GM18870 (cell line): ENCODE measurements around the gene TMEM208.

Source experiments
- ATAC-seq: cut with Tn5 transposase; IDR thresholded peaks from one replicate; pipeline ENCODE4 v1.9.1; 2021; ENCODE audit warnings: moderate library complexity; ENCODE audit not compliant: unreplicated experiment

The TMEM208 gene

DNA sequence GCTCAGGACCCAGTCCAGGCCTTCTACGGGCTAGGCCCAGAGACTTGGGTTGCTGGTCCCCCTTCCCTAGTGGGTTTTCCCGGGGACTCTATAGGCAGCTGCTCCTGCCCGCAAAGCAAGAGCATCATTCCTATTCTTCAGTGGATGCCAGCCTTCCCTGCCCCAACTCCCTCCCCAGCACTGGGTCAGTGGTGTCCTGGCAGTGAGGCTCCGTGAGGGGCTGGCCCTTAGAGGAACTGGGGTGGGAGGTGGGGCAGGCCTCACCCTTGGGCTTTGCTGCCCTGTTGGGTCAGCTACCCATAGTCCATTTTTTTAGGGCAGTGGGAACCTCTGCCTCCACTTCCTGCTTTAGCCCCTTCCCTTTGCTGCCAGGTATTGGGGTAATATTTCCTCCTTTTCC, 44.5 kb downstream of the TMEM208 start:
- ATAC-seq = no peak

DNA sequence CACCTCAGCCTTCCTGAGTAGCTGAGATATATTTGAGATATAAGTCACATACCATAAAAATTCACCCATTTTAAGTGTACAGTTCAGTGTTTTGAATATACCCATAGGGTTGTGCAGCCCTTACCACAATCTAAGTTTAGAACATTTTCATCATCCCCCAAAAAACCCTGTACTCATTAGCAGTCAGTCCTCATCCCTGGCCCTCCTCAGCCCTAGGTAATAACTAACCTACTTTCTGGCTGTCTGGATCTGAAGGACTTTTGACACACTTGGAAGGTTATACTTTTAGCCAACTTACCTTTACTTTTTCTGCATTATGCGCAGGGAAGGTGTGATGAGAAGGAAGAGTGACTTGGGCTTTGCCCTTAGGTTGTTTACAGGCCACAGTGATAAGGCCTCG, 48.4 kb downstream of the TMEM208 start:
- ATAC-seq = no peak

DNA sequence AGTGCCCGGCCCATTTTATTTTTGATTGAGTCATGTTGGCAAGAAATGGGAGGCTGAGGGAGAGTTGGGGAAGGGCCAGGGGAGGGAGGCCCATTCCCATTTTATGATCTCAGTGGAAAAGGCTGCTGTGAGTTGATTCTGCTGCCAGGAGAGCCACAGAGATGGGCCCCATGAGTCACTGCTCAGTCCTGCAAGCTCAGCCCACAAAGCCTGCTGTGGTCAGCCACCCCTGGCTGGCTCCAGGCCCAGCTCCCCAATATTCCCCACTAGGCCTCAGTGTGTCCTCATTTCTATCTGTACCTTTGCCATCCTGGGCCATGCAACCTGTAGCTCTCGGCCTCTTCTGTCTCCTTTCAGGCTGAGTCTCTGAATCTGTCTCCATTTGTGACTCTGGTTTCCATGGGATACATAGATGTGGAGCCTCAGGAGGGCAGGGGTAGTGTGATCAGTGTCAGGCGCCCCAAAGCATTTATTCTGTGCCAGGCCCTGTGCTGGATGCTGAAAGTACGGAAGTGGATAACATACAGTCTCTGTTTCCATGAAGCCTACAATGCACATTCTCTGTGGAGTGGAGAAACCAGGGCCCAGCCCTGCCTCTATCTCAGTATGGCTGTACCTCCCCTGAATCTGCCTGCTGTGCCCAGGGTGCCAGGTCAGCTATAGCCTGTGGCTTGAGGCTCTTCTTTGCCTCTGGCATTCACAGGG, 50.5 kb downstream of the TMEM208 start:
- no peak for ATAC-seq

DNA sequence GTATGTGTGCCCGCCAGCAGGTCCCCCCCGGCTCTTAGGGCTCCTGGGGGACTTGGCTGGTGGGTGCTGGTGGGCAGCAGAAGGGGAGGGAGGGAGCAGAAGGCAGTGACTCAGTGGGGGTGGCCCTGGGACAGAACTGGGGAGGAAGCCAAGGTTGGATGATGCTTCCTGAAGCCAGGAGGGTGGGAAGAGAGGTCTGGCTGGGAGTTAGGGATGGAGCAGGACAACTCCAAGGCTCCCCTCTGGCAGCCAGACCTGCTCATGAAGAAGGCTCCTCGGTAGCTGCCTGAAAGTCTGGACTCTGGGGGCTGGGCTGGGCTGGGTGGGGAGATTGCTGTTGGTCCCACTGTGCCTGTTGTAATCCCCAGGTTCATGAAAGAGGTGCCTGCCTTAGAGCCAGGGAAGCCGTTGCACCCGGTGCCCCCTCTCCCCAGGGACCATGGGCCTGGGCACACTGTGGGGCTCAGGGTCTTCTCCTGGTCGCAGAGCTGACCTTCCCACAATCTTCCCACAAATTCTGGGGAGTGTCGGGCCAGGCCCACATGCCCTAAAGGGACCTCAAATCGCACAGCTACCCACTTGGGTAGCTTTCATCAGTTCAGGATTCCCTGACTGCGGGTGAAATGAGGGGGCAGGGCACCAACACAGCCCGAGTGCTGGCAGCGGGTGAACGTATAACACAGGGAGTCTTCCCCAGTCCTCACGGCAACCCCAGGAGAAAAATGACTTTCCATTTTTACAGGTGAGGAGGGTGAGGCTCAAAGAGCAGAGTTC, 51.3 kb downstream of the TMEM208 start:
- ATAC-seq = no peak
